ENCODE results near the gene GLRX5. TPM values are rescaled to one million over a fixed set of nuclear protein-coding genes. Genes with fewer than 3 reads are reported as not detected.

The GLRX5 gene
- total RNA-seq, 1 donor from 2014 or later, result 99.9 TPM

DNA sequence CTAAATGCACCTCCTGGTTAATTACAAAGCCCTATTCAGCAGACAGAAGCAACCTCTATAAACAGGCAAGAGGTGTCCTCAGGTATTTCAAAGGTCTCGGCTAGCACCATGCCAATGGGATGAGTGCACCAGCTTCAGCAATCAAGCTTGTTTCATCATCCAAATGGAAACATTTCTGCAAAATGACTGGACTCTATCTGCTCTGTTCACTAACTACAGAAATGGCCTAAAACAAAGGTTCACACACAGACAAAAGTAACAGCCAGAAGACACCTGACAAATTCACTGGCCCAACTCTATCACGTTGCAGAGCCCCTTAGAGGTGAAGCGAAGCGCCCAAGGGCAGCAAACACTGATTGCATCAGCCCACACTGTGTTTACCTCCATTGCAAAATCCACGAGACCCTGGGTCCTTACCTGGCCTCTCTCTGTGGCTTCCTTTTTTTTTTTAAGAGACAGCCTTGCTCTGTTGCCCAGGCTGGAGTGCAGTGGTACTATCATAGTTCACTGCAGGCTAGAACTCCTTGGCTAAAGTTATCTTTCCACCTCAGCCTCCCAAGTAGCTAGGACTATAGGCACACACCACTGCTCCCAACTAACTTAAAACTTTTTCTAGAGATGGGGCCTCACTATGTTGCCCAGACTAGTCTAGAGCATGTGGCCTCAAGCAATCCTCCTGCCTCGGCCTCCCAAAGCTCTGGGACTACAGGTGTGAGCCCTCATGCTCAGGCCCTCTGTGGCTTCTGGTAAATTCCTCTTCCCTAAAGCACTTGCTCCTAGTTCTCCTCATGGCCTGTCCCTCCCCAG lies 9.9 kb upstream of the GLRX5 start:
- no peaks in the 10 kb centered on the region for H3F3A ChIP-seq (ENCODE audit: low read depth)
- TF ChIP-seq, protein P1, sequence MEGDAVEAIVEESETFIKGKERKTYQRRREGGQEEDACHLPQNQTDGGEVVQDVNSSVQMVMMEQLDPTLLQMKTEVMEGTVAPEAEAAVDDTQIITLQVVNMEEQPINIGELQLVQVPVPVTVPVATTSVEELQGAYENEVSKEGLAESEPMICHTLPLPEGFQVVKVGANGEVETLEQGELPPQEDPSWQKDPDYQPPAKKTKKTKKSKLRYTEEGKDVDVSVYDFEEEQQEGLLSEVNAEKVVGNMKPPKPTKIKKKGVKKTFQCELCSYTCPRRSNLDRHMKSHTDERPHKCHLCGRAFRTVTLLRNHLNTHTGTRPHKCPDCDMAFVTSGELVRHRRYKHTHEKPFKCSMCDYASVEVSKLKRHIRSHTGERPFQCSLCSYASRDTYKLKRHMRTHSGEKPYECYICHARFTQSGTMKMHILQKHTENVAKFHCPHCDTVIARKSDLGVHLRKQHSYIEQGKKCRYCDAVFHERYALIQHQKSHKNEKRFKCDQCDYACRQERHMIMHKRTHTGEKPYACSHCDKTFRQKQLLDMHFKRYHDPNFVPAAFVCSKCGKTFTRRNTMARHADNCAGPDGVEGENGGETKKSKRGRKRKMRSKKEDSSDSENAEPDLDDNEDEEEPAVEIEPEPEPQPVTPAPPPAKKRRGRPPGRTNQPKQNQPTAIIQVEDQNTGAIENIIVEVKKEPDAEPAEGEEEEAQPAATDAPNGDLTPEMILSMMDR (IDR thresholded peaks at IDR 0.05), result no peak
- no peak for DNase-seq (ENCODE audit: low spot score)
- Mint-ChIP-seq H3K4me3 (no peak overlapping the region), H3K27me3 (ENCODE audit: insufficient read depth, low read depth) (no peaks in the 10 kb centered on the region), H3K27ac (no peak overlapping the region), H3K9me3 (no peaks in the 10 kb centered on the region), H3K4me1 (no peaks in the 10 kb centered on the region), H3K36me3 (no peaks in the 10 kb centered on the region)
- H3K4me1 ChIP-seq, result no peaks in the 10 kb centered on the region
- no peaks in the 10 kb centered on the region for H3K9me3 ChIP-seq (ENCODE audit: low read depth)
- no peak overlapping the region for H3K9ac ChIP-seq
- peaks cover 7% of the 10 kb centered on the region for H3K27me3 ChIP-seq
- no peak overlapping the region for H3K4me2 ChIP-seq
- no peak overlapping the region for H2AFZ ChIP-seq (replicated peaks)
- H3K36me3 ChIP-seq, result no peaks in the 10 kb centered on the region
- no peak overlapping the region for H3K4me3 ChIP-seq
- H3K79me2 ChIP-seq (ENCODE audit: low read depth), result peaks cover 21% of the 10 kb centered on the region
- peaks cover 17% of the 10 kb centered on the region for H4K20me1 ChIP-seq (ENCODE audit: low read depth)
- no peak overlapping the region for H3K27ac ChIP-seq

DNA sequence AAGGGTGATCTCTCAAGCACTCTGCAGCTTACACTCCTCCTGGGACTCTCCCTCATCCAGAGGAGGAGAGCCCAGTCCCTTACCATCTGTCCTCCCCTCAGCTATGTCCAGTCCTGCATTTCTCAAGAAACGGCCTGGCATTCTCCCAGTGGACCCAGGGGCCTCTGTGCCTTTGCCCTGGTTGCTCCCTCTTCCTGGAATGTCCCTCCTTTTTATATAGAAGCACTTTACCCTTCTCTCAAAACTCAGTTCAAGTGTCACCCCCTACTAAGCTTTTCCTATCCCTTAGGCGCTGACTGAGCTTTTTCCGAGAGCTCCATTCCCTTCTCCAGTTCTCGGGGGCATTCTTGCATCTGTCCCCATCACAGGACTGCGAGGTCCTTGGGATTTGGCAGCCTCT lies 8.9 kb upstream of the GLRX5 start:
- no peak overlapping the region for H3K4me3 ChIP-seq
- peaks cover 18% of the 10 kb centered on the region for H4K20me1 ChIP-seq (ENCODE audit: low read depth)
- H3F3A ChIP-seq (ENCODE audit: low read depth), result no peaks in the 10 kb centered on the region
- no peaks in the 10 kb centered on the region for H3K4me1 Mint-ChIP-seq
- no peaks in the 10 kb centered on the region for H3K36me3 ChIP-seq
- H3K4me3 Mint-ChIP-seq, result no peak overlapping the region
- H3K9me3 ChIP-seq (ENCODE audit: low read depth), result no peaks in the 10 kb centered on the region
- DNase-seq (ENCODE audit: low spot score), result no peak
- H2AFZ ChIP-seq (replicated peaks), result no peak overlapping the region
- no peaks in the 10 kb centered on the region for H3K36me3 Mint-ChIP-seq
- H3K9ac ChIP-seq, result no peak overlapping the region
- no peaks in the 10 kb centered on the region for H3K27me3 Mint-ChIP-seq (ENCODE audit: insufficient read depth, low read depth)
- no peak overlapping the region for H3K4me2 ChIP-seq
- H3K27me3 ChIP-seq, result no peaks in the 10 kb centered on the region
- TF ChIP-seq EZH2phosphoT487 (IDR thresholded peaks at IDR 0.05), result no peak
- TF ChIP-seq EZH2 (IDR thresholded peaks at IDR 0.05), result no peak
- TF ChIP-seq, protein P1 (IDR thresholded peaks at IDR 0.05), result no peak
- no peak overlapping the region for H3K27ac ChIP-seq
- H3K79me2 ChIP-seq (ENCODE audit: low read depth), result peaks cover 32% of the 10 kb centered on the region
- no peaks in the 10 kb centered on the region for H3K9me3 Mint-ChIP-seq
- H3K27ac Mint-ChIP-seq, result no peak overlapping the region
- H3K4me1 ChIP-seq, result no peaks in the 10 kb centered on the region

DNA sequence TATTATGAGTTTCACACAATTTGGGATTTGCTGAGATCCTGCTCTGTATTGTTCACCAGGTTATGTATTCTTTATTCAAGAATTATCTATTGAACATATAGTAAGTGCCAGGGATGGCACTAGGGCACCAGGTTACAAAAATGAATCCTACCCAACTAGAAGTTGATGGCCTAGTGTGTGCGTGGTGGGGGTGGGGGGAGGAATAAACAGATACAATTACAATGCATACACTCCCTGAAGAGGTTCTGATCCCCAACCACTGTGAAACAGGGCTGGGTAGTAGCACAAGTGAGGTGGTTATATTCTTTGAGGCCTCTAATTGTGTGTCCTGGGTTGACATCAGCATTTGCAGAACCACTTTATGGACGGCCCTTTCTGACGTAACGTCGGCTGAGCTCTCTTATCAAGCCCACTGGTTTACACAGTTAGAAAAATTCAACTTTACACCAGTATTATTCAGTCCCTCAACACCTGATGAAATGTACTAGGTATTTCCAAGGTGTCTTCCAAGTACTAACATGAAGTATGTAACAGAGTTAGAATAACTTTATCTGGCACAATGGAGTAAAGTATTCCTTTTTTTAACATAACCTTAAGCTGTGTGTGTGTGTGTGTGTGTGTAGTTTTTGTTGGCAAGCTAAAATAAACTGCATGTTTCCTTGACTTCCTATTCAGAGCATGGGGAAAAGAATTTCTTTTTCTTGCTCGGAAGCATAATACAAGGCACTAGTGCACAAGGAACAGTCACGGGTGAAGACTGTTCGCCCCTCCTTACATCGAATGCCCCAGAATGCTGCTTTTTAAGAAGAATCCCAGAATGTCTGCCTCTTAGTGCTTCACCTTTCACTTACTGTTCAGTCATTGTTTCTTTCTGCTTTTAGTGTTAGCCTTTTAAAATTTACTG lies 8.1 kb upstream of the GLRX5 start:
- no peak for DNase-seq (ENCODE audit: low spot score)
- Histone ChIP-seq H3K27ac (no peak overlapping the region), H3K4me3 (no peak overlapping the region), H3K9ac (no peak overlapping the region), H3K4me2 (no peak overlapping the region), H3K36me3 (no peaks in the 10 kb centered on the region), H4K20me1 (ENCODE audit: low read depth) (peaks cover 25% of the 10 kb centered on the region), H3K9me3 (ENCODE audit: low read depth) (no peaks in the 10 kb centered on the region), H3K4me1 (peaks cover under 1% of the 10 kb centered on the region), H3K79me2 (ENCODE audit: low read depth) (peaks cover 40% of the 10 kb centered on the region), H3F3A (ENCODE audit: low read depth) (no peaks in the 10 kb centered on the region), H2AFZ (replicated peaks) (no peak overlapping the region), H3K27me3 (no peaks in the 10 kb centered on the region)
- Mint-ChIP-seq H3K27me3 (ENCODE audit: insufficient read depth, low read depth) (no peaks in the 10 kb centered on the region), H3K36me3 (no peaks in the 10 kb centered on the region), H3K9me3 (no peaks in the 10 kb centered on the region), H3K27ac (no peak overlapping the region), H3K4me3 (no peak overlapping the region), H3K4me1 (peaks cover 2% of the 10 kb centered on the region)
- TF ChIP-seq, protein P1 (IDR thresholded peaks at IDR 0.05), result no peak
- TF ChIP-seq EZH2phosphoT487 (IDR thresholded peaks at IDR 0.05) (no peak), EZH2 (IDR thresholded peaks at IDR 0.05) (no peak)

Measured in neural progenitor cell (in vitro differentiated cells).